Measurements from ENCODE around the gene MICAL2.
A peak's percentile ranks its signal among the peaks of the same experiment; 100 is the strongest.

Gene MICAL2

GRCh38 chr11:12214751-12215150 is 104.4 kb downstream of the MICAL2 start:
- no peak for DNase-seq

- no peak for DNase-seq
Observed at GRCh38 chr11:12215181-12215593, 104.8 kb downstream of the MICAL2 start.

- DNase-seq: no peak
Observed at GRCh38 chr11:12216041-12216451, 105.7 kb downstream of the MICAL2 start.

- no peak for DNase-seq
Observed at GRCh38 chr11:12216671-12217374, 106.4 kb downstream of the MICAL2 start.

- no peak for DNase-seq
Observed at GRCh38 chr11:12217879-12218278, 107.5 kb downstream of the MICAL2 start.

GRCh38 chr11:12218909-12219308 is 108.5 kb downstream of the MICAL2 start:
- DNase-seq: no peak

GRCh38 chr11:12219757-12220156 is 109.4 kb downstream of the MICAL2 start:
- no peak for DNase-seq

- no peak for DNase-seq
Observed at GRCh38 chr11:12220305-12220704, 109.9 kb downstream of the MICAL2 start.

GRCh38 chr11:12221051-12221535 is 110.7 kb downstream of the MICAL2 start:
- DNase-seq: no peak

GRCh38 chr11:12222055-12222792 is 111.8 kb downstream of the MICAL2 start:
- DNase-seq: no peak

- peak; percentile 63 for DNase-seq
Observed at GRCh38 chr11:12223771-12224536, 113.6 kb downstream of the MICAL2 start.

- no peak for DNase-seq
Observed at GRCh38 chr11:12224537-12224893, 114.1 kb downstream of the MICAL2 start.

GRCh38 chr11:12225046-12225739 is 114.8 kb downstream of the MICAL2 start:
- DNase-seq: no peak

GRCh38 chr11:12226093-12226492 is 115.7 kb downstream of the MICAL2 start:
- DNase-seq: no peak

- no peak for DNase-seq
Observed at GRCh38 chr11:12229450-12230229, 119.2 kb downstream of the MICAL2 start.

- no peak for DNase-seq
Observed at GRCh38 chr11:12232160-12232559, 121.8 kb downstream of the MICAL2 start.

- DNase-seq: no peak
Observed at GRCh38 chr11:12232817-12233601, 122.6 kb downstream of the MICAL2 start.

- no peak for DNase-seq
Observed at GRCh38 chr11:12233602-12233925, 123.2 kb downstream of the MICAL2 start.

GRCh38 chr11:12234221-12234620 is 123.8 kb downstream of the MICAL2 start:
- no peak for DNase-seq

GRCh38 chr11:12235080-12235479 is 124.7 kb downstream of the MICAL2 start:
- no peak for DNase-seq

GRCh38 chr11:12235553-12235946 is 125.2 kb downstream of the MICAL2 start:
- no peak for DNase-seq
